HG03045 (cell line): ENCODE results near the gene HCN2.
A peak's percentile ranks its signal among the peaks of the same experiment; 100 is the strongest.

ENCODE experiments used
- ATAC-seq: cut with Tn5 transposase; IDR thresholded peaks from one replicate; pipeline ENCODE4 v1.9.1; 2021; ENCODE audit warnings: mild to moderate bottlenecking, moderate library complexity; ENCODE audit not compliant: unreplicated experiment

HCN2 gene

DNA sequence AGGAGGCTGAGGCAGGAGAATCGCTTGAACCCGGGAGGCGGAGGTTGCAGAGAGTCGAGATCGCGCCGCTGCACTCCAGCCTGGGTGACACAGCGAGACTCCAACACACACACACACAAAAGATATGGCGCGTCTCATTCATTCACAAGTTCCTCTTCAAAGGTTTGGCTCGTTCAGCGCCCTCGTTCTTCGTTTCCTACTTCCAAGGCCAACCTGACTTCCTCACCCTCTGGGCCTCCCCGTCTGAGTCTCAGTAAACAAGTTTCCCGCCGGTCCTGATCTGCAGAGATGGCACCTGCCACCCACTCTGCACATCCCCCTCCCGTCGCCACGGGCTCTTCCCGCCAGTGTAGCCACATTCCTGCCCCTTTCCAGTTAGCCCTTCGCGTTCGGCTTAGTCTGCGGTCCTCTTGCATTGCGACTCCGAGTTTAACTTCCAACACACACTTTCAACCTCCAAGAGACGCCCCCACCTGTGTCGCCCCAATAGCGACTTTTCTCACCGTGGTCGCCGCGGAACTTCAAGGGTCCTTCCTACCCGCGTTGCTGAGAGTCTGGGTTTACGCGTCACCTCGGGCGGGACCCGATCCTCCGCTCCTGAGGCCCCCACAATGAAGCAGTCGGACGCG is 18.6 kb upstream of the HCN2 start:
- no peak for ATAC-seq

DNA sequence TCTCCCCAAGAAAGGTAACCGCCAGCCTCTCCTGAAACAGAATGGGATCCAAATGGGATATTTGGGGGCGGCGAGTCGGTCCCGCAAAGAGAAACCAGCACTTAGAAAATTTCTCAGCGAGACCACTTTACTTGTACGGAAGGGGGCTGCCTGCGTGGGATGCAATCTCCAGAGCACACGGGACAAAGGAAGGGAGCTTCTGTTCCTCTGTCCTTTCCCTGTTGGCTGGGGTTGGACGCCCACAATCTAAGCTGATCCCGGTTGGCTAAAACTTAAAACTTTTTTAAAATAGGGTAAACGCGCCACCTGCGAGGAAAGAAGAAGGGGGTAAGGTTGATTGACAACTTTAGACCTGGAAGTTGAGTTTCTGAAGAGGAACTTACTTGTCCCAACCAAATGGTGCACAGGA is 18.1 kb upstream of the HCN2 start:
- no peak for ATAC-seq

- peak; percentile 67 for ATAC-seq
Measured at GRCh38 chr19:572140-572742, 17.4 kb upstream of the HCN2 start, which contains the start of gene BSG. Gene BSG (plus strand): TSS chr19:572596. CDS start chr19:572635, 39 bp downstream.

DNA sequence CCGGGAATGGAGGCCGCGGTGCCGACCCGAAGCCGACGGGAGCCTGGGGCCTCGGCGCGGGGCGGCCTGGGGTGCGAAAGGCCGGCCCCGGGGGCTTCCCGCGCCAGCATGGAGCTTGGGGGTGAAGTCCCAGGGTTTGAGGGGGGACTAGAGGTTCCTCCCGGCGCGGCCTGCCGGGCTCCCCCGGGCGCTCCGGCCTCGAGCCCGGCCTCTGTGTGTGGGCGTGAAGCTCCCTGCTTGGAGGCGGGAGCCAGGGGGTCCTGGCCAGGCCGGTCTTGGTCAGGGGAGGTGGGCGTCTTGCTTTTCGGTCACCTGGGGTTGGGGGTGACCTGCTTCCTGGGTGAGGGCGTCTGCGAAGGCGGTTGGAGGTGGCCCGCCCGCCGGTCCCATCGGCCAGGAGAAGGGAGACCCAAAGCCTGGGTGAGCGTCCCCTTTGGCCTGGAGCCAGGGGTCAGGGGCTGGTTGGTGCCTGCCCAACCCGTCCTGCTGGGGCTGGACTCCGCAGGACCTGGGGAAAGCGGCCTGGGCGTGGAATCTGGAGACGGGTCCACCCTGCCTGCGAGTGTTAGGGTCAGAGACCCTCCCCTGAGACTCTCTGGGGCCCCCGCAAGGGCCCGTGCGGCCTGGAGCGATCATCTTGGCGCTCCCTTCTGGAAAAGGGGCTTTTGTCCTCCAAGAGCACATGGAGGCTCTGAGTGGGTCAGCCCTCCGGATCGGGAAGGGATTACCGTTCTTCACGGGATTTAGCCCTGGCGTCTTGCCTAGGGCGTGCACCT is 16.8 kb upstream of the HCN2 start:
- ATAC-seq, result peak; percentile 3

GRCh38 chr19:573519-573825 is 16.2 kb upstream of the HCN2 start:
- no peak for ATAC-seq

DNA sequence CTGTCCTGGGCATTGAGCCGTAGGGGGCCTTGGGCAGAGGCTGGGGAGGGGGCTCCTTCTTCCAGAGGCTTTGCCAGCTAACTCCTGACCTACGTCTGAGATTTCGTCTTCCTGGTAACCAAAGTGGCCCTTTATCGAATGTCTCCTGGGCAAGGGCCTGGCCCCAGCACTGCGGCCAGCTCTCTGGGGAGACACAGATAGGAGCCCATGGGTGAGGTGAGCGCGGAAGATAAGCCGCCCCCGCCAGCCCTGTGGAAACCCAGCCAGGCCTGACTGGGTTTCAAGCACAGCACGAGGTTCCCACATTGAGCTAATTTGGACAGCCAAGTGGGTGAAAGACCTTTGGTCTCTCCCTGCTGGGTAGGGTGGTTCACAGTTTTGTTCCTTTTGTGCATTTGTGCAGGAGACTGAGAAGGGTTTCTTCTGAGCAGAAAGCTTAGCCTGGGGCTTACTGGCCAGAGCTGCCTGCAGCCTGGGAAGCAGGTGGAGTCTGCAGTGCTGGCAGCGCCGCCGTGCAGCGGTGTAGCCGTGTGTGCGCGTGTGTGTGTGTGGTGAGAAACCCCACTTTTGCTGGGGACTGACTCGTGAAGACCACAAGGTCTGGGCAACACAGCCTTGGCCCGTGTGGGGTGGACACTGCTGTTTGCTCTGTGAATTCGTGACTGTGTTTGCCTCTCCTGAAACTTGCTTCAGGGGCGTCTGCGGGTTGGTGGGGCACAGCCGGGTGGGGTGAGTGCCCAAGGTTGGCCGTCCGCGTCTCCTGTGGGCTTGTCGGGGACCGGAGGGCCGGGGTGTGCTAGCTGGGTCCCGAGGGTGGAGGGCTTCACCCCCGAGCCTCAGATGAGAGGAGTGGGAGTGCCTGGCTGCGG is 14.8 kb upstream of the HCN2 start:
- ATAC-seq, result no peak

DNA sequence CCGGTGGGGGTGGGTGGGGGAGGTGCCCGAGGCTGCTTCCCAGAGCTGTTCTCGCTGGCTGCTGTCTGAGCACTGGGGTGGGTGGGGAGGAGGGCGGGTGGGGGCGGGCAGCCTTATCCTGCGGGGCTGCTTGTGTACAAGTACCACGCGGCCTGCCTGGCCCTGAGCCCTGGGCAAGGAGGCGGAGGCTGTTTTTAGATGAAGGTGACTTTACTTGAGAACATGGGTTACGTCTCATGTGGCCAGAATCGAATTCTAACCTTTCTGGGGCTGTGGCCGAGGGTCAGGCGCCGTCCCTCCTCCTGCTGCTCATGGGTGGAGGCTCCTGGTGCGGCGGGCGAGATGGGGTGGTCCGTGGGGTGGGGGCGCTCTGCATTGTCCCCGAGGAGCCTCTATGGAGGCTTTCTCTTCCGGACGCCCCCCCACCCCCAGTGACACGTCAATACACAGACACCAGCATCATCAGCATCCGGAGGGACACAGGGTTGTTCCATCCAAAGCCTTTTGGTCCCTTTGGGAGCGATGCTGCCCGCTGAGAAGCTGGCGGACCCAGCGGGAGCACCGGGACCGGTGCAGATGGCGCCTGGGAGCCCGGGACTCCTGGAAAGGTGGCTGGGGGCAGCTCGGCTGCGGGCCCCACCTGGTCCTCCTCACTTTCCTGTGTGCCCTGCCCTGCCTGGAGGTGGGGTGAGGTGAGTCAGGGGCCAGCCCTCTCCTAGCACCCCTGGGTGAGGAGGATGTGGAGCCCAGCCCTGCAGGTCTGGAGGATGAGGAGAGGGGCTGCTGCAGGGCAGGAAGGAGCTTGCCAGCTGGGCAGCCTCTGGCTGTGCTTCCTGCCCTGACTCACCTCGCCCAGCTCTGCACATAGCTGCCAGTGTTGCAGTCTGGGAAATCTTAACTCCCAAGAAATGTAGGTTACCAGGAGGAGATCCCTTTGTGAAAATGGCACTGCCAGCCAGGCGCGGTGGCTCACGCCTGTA is 13.9 kb upstream of the HCN2 start:
- no peak for ATAC-seq

GRCh38 chr19:576768-577438 is 12.8 kb upstream of the HCN2 start:
- ATAC-seq, result no peak

DNA sequence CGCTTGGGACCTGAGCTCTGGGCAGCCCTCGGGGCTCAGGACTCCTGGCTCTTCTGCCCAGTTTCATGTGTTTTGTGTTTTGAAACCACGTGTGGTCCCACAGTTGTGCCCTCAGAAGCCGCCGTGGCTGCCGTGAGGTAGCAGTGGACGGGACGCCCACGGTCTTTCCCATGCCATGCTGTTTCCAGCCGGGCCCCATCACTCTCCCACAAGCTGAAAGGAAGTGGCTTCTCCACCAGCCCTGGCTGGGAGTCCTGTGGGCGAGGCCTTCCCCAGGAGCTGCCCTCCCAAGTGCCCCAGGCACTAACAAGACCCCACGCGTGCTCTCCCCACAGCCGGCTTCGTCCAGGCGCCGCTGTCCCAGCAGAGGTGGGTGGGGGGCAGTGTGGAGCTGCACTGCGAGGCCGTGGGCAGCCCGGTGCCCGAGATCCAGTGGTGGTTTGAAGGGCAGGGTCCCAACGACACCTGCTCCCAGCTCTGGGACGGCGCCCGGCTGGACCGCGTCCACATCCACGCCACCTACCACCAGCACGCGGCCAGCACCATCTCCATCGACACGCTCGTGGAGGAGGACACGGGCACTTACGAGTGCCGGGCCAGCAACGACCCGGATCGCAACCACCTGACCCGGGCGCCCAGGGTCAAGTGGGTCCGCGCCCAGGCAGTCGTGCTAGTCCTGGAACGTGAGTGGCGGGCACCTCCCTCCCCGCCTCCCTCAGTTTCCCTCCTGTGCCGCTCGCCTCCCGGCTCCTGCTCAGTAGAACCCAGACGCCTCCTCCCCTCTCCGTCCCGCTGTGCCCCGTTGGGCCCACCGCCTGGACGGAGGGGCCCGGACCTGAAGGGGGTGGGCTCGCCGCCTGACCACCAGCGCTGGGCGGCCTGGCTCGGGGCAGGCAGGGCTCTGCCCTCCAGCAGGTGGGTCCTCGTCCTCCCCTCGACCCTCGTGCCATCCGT is 12.0 kb upstream of the HCN2 start:
- no peak for ATAC-seq

GRCh38 chr19:579111-579841 is 10.4 kb upstream of the HCN2 start:
- ATAC-seq, result no peak

GRCh38 chr19:579842-580155 is 9.9 kb upstream of the HCN2 start:
- no peak for ATAC-seq

- no peak for ATAC-seq
Measured at GRCh38 chr19:580274-580835, 9.3 kb upstream of the HCN2 start.

GRCh38 chr19:581399-582111 is 8.1 kb upstream of the HCN2 start:
- ATAC-seq, result no peak

GRCh38 chr19:582497-583197 is 7.0 kb upstream of the HCN2 start:
- no peak for ATAC-seq

DNA sequence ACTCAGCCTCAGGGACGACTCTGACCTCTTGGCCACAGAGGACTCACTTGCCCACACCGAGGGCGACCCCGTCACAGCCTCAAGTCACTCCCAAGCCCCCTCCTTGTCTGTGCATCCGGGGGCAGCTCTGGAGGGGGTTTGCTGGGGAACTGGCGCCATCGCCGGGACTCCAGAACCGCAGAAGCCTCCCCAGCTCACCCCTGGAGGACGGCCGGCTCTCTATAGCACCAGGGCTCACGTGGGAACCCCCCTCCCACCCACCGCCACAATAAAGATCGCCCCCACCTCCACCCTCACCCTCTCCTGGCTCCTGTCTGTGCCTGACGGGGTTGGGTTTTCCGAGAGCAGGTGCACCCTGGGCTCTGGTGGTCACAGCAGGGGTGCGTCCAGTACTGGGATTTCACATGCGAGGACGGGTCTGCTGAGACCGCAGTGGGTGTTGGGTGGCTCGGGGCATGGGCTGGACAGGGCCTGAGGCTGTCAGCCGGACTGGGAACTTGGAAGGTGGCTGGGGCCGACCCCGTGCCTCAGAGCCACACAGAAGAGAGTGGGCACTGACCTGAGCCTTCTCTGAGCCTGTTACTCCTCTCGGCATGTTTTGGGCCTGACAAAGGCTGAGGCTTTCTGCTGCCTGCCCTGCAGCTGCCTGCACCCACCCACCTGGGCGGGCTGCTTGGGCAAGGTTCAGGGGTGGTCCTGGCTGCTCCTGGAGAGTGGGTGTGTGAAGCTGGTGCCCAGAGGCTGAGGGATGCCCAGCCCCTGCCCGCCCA is 6.3 kb upstream of the HCN2 start:
- ATAC-seq, result no peak

DNA sequence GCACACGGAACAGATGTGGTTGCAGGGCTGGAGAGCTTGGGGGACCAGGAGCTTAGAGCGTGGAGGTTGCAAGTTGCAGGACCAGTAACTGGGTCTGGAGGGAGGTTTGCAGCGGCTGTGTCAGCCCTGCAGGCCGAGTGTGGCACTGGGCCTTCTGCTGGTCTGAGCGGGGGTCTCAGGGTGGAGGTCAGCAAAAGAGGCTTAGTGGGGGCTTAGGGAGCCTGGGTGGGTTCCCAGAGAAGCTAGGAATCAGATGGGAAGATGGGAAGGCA is 5.8 kb upstream of the HCN2 start:
- no peak for ATAC-seq
